Esophagus mucosa (tissue), 1 donor: ENCODE measurements around the gene HMGXB3. TPM values are rescaled to one million over a fixed set of nuclear protein-coding genes. Genes with fewer than 3 reads are reported as not detected.

Experiments
- ATAC-seq: fragments of 200-7000 bp; cut with Tn5 transposase; one replicate; pipeline ENCODE4 v1.9.1; 2020
- total RNA-seq: library from RNA; stranded (reverse); gene quantifications from one replicate; pipeline ENCODE4 v1.2.4, GENCODE V29; 2023
- donor health status: DM: yes; HTN: yes; CAD: no.

HMGXB3 gene
- total RNA-seq, 1 donor from 2014 or later = 13.4 TPM

DNA sequence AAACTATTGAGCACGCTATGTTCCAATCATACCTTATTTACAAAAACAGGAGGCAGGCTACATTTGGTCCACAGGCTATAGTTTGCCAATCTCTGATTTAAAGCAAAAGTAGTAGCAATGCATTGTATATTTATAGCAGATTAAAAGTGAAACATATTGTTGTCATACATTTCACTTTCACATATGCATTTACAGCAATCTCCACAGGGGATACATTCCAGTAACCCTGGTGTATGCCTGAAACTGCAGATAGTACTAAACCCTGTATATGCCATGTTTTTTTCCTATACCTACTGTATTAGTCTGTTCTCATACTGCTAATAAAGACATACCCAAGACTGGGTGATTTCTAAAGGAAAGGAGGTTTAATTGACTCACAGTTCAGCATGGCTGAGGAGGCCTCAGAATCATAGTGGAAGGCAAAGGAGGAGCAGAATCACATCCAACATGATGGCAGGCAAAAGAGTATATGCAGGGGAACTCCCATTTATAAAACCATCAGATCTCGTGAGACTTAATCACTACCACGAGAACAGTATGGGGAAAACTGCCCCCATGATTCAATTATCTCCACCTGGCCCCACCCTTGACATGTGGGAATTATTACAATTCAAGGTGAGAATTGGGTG, 91.7 kb downstream of the HMGXB3 start:
- no peak for ATAC-seq

DNA sequence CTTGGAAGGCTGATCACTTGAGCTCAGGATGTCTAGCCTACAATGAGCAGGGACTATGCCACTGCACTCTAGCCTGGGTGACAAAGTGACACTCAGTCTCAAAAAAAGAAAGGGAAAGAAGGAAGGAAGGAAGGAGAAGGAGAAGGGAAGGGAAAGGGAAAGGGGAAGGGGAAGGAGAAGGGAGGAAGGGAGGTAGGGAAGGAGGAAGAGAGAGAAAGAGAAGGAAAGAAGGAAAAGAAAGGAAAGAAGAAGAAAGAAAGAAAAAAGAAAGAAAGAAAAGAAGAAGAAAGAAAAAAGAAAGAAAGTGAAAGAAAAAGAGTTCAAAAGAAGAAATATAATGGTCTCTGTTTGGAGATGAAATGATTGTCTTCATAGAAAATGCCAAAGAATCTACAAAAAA, 96.6 kb downstream of the HMGXB3 start:
- ATAC-seq = no peak

GRCh38 chr5:150101023-150101422, 100.5 kb downstream of the HMGXB3 start:
- ATAC-seq = peak; percentile 37

Other genes starting within 250 kb of the HMGXB3 start
- 0.48 TPM for gene PDE6A, start 55.9 kb upstream of the HMGXB3 start, total RNA-seq
- 8.9 TPM for gene SLC26A2, start 40.0 kb upstream of the HMGXB3 start, total RNA-seq
- 2.6 TPM for gene TIGD6, start 85 bp upstream of the HMGXB3 start, total RNA-seq
- 2.7 TPM for gene CSF1R, start 85.8 kb downstream of the HMGXB3 start, total RNA-seq
- 11.5 TPM for gene PDGFRB, start 155.1 kb downstream of the HMGXB3 start, total RNA-seq
- gene CDX1, start 166.0 kb downstream of the HMGXB3 start, total RNA-seq = not detected
- gene SLC6A7, start 189.3 kb downstream of the HMGXB3 start, total RNA-seq = not detected